NCI-H187 (cell line): ENCODE results near the gene MMP10.

ENCODE experiments used
- DNase-seq, 2 experiments: peaks; one replicate each; lab custom pipeline; 2025; lab: John Stamatoyannopoulos, UW

Gene MMP10

DNA sequence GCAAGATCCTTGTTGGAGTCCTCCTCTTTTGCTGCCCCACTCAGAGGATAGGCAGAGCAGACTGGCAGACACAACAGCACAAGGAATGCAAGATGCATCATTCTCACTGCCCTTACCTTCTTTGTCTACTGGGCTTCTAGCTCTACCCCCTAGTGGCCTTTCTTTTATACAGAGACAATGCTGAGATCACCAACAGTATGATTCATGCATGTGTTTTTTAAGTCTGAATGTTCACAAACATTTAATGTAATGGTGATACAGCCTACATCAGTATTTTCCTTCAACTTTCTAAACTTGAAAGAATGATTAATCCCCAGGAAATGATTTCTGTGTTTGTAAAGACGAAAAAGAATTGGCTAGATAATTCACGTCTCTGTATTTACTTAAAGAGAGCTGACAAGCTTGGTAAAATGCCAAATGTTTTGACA, at the start of gene MMP10:
MMP10 (minus strand) TSS at position 138 of the 428 bp plus-strand sequence; CDS start at position 101, 37 bp downstream.
- DNase-seq, result no peak

DNA sequence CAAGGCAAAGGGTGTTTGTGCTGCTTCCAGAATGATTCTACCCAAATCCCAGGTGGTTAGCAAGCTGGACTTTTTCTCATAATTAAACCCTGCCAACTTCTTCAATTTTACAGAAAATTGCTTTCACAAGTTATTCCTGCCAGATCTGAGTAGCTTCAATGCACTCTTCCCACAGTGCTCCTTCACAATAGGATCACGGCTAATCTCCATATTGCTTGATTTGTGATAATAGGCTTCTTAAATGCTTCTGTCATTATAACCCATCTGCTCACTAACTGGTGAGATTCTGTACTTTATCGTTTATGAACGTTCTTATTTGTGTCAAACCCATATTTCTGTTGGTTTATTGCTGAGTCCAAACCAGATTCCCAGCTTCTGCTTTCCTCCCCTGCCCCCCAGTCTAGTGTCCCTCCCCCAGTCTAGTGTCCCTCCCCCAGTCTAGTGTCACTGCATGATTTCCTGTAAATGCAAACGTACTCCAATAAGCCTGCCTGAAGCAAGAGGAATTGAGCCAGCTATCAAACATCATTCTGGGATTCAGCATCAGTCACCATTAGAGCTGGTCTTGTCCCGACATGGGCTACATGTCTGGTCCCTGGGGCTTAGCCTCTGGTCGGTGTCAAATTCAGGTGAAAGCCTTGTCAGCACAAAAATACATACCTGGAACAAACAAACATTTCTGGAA, 49.0 kb upstream of the MMP10 start:
- no peak for DNase-seq

DNA sequence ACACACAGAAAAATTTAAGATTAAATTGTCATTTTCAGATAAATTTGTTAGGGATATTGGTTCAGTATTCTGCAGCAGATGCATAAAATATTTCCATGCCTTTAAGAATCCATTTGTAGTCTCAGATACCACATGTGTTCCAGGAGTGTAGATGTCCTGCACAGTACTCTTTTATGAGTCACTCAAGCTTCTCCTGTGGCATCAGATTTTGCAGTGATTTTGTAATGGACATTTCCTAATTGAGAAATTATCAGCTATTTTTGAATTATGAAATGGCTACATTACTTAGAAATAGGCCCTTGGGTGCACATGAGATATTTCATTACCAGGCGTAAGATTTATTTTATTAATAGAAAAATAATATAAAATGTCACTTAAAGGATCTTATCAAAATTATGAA, 44.1 kb upstream of the MMP10 start:
- DNase-seq, result no peak

DNA sequence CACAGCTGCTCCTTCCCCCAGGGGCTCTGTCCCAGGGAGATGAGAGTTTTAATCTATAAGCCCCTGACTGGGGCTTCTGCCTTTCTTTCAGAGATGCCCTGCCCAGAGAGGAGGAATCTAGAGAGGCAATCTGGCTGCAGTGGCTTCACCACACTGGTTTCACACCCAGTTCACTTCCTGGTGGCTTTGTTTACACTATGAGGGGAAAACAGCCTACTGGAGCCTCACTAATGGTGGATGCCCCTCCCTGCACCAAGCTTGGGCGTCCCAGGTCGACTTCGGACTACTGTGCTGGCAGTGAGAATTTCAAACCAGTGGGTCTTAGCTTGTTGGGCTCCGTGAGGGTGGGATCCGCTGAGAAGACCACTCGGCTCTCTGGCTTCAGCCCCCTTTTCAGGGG, 39.1 kb upstream of the MMP10 start:
- DNase-seq, result no peak

DNA sequence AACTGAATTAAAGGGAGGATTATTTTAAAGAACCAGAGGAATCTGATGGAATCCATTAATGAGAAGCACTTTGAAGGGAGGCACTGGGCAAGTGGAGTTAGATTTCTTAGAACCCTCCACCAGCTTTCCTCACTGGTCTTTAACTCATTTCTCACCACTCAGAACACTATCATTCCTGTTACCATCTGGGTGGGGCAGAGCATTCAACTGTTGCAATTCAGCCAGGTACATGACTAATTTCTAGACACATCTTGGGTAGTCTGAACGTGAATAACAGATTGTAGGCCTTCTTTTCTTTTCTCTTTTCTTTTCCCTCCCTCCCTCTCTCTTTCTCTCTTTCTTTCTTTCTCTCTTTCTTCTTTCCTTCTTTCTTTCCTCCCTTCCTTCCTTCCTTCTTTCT, 33.1 kb upstream of the MMP10 start:
- DNase-seq, result no peak

DNA sequence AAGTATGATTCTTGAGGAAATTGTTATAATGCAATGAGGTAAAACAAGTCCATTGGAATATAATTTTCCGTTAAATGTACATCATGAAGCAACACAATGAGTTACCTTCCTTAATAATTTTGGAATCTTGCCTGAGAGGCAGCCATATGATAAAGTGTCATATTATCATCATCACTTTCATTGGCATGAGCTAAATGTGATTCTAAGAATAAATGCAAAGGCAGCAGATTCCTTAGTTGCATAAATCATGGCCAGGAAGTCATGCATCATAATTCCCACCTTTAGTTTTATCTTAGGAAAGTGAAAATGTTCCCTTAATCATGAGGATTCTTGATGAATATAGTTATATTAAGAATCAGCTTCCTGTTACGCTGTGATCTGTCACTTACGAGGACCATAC, 31.8 kb upstream of the MMP10 start:
- no peak for DNase-seq

DNA sequence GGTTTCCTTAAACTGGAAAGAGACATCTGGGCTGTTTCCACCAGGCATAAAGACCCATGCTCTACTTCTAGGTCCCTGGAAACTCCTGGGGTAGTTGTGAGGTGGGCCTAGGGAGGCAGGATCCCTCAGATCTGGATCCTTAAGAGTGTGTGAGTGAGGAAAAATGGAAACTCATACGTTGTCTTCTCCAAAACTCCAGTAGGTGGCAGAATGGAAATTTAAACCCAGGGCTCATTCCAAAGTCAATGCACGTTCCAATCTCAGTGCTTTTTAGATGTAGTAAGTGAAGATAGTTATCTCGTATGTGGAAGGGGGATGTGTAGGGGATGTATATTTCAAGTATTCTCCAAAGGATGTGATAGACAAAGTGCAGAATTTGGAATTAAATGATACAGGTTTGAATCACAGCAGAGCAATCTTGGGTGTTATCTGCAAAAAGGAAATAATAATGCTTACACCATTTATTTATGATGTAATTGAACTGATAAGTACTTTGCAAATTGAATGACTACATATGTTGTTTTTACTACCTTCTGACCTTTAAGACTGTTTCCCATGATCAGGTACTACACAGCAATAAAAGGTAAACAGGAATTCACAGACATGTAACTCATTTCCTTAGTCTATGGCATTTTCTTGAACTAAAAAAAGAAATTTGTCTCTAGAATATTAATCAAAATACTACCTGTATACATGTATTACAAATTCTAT, 30.7 kb upstream of the MMP10 start:
- DNase-seq, result no peak

DNA sequence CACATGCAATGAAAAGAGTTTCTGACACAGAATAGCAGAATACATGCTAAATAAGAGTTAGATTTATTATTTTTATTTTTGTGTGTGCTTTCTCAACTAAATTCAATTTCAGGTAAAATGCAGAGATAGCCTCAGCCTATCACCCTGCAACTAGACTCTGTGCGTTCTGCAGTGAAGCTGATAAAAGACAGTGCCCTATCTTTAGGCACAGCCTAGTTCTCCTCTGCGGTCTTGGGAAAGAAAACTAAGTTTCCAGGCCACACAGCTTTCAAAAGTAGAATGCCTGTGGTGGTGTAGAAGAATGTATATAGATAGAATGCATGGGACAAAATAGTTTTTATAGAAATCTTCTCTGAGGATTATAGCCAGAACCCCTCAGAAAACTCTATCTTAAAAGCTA, 29.5 kb upstream of the MMP10 start:
- DNase-seq, result no peak

DNA sequence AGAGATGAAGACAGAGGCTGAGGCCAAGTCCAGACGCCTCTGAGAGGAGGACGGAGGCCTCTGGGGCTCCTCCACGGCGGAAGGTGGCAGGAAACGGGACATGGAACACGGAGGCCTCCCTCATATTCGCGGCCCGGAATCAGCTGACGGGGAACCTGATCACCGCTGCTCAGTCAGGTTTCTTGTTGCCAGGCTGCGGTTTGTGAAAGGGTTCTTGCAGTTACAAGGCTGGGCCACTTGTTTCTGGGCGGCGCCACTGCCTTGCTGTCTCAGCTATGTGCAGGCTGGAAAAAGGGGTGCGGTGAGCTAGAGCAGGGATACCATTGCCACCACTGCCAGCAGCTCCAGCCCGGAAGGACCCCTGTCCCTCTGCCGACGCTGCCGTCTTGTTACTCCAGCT, 27.5 kb upstream of the MMP10 start:
- DNase-seq, result no peak

DNA sequence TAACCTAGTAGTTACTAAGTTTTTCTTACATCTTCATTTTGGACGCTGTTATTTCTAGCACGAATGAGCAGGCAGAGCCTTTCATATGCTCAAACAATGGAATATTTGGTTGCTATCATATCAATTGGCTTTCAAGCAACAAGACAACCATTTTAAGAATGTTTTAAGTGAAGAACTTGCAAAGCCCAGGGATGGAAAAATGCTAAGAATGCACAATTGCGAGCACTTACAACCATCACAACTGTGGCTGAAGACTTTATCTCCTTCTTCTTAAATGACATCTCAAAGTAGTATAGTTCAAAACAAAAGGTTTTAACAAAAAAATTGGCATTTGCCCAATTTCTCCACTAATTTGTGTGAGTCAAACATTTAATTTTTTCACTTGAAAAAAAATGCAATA, 25.9 kb upstream of the MMP10 start:
- no peak for DNase-seq

DNA sequence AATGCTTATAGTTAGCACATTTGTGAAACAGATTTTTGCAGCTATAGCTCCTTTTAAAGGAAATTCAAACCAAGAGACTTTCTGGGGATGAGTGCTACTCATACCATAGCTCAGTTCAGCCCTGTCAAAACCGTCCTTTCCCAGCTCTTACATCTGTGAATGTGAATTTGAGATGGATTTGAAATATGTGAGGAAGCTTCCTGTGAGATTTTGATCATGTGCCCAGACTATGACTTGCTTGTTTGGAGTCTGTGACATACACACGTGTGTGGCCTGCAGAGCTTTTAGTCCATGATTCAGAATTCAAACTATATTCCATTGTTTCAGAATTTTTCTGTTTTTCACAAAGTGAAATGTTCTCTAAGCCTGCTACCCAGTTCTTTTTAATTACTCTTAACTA, 21.9 kb upstream of the MMP10 start:
- DNase-seq, result no peak

DNA sequence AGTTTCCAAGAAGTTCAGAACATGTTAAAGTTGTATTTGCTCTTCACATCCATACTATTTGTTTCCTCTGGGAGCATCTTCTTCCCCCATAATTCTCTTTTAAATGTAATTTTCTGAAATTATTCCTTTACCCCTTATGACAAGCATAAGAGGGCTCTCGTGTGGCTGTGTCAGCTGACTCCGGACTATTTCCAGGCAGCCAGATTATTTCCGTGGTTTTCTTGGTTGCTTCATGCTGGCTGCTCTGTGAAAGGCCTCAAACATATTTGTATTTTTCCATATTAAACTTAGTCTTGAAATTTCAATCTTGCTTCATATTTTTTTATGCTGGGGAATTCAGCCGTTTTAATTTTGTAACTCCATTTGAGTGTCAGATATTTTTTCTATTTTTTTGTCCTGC, 20.3 kb upstream of the MMP10 start:
- no peak for DNase-seq

DNA sequence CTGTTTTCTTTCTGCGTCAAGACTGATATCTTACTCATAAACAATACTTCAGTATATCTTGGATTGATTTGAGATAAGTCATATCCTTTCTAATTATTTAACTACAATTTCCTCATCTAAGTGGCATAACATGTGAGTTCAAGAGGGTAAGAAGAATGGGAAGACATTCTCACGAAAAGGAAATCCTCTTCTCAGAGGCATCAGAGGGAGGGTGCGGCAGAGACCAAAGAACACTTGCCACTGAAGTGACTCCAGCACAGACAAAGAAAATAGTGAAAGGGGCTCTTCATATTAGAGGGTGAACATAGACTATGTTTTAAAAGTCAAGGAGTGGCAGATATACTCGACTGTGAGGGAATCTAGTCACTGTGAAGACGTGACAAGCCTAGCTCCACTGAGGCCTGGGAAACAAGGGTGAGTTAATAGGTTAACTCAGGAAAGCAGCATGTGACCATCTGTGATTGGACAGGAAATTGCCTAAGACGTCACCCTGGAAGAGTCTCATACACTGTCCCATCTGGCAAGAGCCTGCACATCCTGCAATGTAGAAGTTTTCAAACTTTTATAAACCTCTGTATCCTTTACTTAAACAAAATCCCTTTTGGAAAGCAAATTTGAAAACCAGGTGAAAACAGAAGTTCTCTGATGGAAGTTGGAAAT, 19.4 kb upstream of the MMP10 start:
- no peak for DNase-seq

DNA sequence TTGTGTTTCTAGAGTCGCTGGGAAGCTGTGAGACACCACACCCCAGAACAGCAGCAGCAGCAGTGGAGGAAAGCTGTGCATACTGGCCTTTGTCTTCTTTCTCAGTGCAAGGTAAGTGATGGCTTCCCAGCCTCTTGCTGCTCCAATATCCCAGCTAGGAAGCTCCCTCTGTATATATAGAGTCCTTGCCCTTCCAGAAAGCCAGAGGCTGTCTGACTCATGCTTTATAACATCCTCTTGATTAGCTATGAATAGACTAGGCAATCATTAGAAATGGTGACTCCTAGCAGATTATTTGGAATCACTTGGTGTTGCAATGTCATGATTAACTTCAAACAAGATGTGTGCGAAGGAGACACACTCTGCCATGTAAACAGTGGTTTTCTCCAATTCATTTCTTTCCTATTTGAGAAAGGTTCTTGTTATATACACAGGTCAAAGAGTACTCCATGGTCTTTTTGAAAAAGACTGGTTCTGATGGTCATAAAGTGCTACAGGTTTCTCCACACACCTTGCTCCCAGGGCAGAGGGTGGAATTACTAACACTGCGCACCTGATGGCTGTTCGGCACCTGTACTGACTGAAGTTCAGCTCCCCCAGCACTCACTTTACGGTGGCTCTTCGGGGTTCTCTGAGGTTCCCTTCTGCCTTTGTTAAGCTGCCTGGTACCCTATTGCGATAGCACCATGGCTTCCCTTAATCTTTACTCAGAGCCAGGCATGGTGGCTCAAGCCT, 17.8 kb upstream of the MMP10 start, which contains the start of gene MMP1:
MMP1 (minus strand) TSS at position 149 of the 735 bp plus-strand sequence; CDS start at position 81, 68 bp downstream.
- no peak for DNase-seq

DNA sequence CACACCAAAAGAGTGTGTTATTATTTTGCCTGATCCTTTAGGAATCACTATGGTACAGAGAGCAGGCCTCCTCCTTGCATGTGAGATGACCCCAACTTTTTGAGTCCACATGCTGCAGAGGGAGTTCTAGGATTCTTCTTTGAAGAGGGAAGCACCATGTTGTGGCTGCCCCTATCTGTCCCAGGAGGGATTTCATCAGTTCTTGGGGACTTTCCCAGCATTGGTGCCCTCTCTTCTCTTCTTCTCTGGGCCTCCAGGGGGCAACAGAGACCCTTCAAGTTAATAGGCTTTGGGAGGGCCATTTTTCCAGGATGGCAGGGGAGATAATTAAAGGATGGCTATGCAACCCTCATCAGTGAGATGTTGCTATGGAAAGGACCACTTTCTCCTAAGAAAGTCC, 14.0 kb upstream of the MMP10 start:
- DNase-seq, result no peak

DNA sequence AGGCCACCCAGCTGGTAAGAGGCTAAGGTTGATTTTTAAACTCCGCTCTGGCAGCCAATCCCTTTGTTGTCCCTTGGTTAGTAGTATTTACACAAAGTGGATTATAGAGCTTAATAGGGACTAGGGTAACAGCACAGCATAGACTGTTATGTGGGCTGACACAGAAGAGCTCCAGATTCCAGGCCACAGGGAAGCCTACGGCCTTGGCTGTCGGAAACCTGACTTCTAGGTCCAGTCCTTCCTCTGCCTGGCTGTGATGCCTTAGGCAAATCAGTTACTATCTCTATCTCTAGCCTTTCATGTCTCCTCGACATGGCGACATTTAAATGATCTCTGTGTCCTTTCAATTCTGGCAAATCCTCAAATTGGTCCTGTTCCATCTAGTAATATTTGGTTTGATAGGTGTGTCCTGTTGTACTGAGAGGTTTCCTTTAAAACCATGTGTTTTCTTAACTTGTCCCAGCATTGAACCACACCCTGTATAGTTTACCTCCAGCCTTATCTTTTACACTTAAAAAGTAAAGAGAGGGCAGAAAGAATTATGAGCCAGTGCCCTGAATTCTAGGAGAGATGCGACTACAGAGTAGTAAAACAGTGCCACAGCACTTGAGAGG, 13.4 kb upstream of the MMP10 start:
- no peak for DNase-seq

DNA sequence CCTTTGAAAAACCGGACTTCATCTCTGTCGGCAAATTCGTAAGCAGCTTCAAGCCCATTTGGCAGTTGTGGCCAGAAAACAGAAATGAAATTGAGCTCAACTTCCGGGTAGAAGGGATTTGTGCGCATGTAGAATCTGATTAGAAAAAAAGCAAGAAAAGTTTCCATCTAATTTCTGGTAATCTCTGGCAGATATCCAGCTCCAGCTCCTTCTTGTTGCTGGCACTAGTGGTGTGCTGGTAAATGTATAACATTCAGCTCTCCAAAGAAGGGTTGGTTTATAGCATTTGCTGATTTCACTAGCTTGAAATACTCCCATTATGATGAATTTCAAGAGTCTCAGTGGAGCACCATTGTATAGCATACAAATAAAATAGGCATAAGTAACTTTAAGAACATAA, 12.2 kb upstream of the MMP10 start:
- no peak for DNase-seq

DNA sequence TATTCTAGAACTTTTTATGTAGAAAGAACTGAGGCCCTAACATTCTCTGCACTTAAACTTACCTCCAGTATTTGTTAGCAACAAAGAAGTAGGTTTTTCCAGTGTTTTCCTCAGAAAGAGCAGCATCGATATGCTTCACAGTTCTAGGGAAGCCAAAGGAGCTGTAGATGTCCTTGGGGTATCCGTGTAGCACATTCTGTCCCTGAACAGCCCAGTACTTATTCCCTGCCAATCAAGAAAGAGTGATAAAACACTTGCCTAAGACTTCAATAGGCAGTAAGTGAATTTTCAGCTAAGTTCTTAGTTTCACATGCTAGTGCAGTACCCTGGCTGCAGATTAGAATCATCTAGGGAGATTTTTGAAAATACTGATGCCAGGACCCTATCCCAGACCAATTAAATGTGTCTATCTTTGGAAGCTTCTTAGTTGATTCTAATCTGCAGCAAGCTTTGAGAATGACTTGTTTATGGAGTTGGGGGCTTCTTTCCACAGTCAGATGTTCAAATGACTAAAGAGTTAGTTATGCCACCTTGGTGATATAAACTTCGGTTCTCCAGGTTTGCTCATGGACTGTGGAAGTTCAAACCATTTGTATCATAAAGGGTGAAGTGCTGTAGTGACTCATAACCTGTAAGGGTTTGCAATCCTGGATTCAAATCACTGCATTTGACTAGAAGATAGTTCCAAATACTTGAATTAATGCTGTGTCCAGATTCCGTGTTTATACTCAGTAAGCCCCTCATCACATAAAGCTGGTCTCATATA, 11.0 kb upstream of the MMP10 start:
- DNase-seq, result no peak

DNA sequence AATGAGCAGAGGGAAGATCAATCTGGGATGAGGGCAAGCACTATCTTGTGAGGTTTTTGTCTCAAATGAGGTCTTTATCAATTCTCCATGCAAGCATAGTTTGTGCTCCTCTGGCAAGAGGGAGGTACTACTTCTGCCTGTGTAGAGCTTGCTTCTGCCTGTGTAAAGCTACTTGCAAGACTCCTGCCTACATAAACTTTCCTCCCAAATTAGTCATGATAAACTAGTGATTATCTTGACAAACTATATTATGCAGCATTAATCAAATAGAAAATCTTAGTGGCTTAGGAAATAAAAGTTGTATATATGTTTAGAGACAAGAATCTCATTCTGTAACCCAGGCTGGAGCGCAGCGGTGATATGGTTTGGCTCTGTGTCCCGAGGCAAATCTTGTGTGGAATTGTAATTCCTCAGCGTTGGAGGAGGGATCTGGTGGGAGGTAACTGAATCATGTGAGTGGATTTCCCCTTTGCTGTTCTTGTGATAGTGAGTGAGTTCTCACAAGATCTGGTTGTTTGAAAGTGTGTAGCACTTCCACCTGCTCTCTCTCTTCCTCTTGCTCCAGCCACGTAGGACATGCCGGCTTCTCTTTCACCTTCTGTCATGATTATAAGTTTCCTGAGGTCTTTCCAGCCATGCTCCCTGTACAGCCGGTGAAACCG, 8.0 kb upstream of the MMP10 start:
- no peak for DNase-seq

DNA sequence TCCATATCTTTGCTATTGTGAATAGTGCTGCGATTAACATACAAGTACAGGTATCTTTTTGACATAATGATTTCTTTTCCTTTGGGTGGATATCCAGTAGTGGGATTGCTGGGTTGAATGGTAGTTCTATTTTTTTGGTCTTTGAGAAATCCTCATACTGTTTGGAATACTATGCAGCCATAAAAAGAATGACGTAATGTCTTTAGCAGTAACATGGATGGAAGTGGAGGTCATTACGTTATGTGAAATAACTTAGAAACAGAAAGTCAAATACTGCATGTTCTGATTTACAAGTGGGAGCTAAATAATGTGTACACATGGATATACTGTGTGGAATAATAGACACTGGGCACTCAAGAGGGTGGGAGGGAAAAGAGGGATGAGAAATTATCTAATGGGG, 4.0 kb upstream of the MMP10 start:
- no peak for DNase-seq

DNA sequence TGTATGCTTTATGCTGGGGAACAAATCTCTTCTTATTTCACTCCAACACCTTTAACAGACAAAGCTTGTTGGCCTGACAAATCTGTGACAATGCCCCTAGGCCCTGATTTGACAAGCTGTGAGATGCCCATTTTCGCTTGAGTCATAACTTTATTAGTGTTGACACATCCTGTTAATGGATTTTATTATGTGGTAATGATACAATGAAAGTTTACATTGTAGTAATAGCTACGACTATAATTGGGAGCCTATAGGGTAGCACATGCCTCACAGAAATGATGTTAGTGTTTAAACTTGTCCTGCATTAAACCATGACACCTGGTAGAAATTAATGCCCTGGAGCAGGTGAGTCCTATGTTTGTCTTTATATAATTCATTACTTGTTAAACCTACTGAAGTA, 3.3 kb upstream of the MMP10 start:
- no peak for DNase-seq
